Endodermal cell (in vitro differentiated cells): ENCODE measurements around the gene HSD17B7. TPM values are rescaled to one million over a fixed set of nuclear protein-coding genes. Genes with fewer than 3 reads are reported as not detected.

ENCODE experiments used
- DNase-seq: peaks from one replicate; pipeline ENCODE4 v3.0.0-alpha.2; 2017
- H3K27ac ChIP-seq: 2 replicates; pipeline ENCODE4 v1.5.1; 2013; ENCODE audit warnings: mild to moderate bottlenecking, low read depth, low read length, moderate library complexity
- H3K27me3 ChIP-seq: 2 replicates; pipeline ENCODE4 v1.6.1; 2013; ENCODE audit warnings: mild to moderate bottlenecking, low read length, moderate library complexity; ENCODE audit not compliant: insufficient read depth, control insufficient read depth, poor library complexity, severe bottlenecking
- H3K36me3 ChIP-seq: 2 replicates; pipeline ENCODE4 v1.7.0; 2013; ENCODE audit warnings: mild to moderate bottlenecking, low read length, moderate library complexity; ENCODE audit not compliant: control insufficient read depth, insufficient read depth
- H3K4me1 ChIP-seq: one replicate; pipeline ENCODE4 v1.7.0; 2013; ENCODE audit warnings: low read length; ENCODE audit not compliant: control insufficient read depth, insufficient read depth
- H3K4me3 ChIP-seq: 2 replicates; pipeline ENCODE4 v1.5.1; 2013; ENCODE audit warnings: mild to moderate bottlenecking, low read length, moderate library complexity
- H3K9ac ChIP-seq: 2 replicates; pipeline ENCODE4 v1.6.1; 2013; ENCODE audit warnings: mild to moderate bottlenecking, low read length, moderate library complexity; ENCODE audit not compliant: poor library complexity, severe bottlenecking; ENCODE audit errors: extremely low read depth
- H3K9me3 ChIP-seq: 2 replicates; pipeline ENCODE4 v1.6.1; 2013; ENCODE audit warnings: mild to moderate bottlenecking, low read length, moderate library complexity; ENCODE audit not compliant: control insufficient read depth
- H3K27ac Mint-ChIP-seq: 2 replicates; pipeline ENCODE4 v1.8.0; 2020; ENCODE audit warnings: mixed read lengths
- H3K27me3 Mint-ChIP-seq: 2 replicates; pipeline ENCODE4 v1.8.0; 2021; ENCODE audit warnings: mild to moderate bottlenecking, mixed read lengths; ENCODE audit not compliant: insufficient read depth
- H3K36me3 Mint-ChIP-seq: 2 replicates; pipeline ENCODE4 v1.8.0; 2020; ENCODE audit warnings: low read depth, mixed read lengths
- H3K4me1 Mint-ChIP-seq: 2 replicates; pipeline ENCODE4 v1.8.0; 2020; ENCODE audit warnings: mixed read lengths
- H3K4me3 Mint-ChIP-seq: 2 replicates; pipeline ENCODE4 v1.8.0; 2020; ENCODE audit warnings: mild to moderate bottlenecking, moderate library complexity, mixed read lengths
- H3K9me3 Mint-ChIP-seq: 2 replicates; pipeline ENCODE4 v1.8.0; 2020; ENCODE audit warnings: mild to moderate bottlenecking, mixed read lengths
- WGBS, 2 experiments: methylation state at CpG; one replicate each; pipeline versions ENCODE4 v1.1.5 to v1.1.7; 2013; ENCODE audit warnings: missing lambda C conversion rate in 2 of 2, mixed read lengths in 1 of 2; ENCODE audit not compliant: insufficient coverage in 1 of 2, insufficient read length in 1 of 2; 5-methylcytosine and 5-hydroxymethylcytosine counted together
- total RNA-seq, 2 donors: library from RNA; stranded (reverse); fragmentation: NEBNext Ultra II Directional in 1 of 2; extraction: Animal tissue kit (Norgen Biotek cat#: 25700) in 1 of 2; gene quantifications; 2 replicates in 1 of 2; 3 replicates in 1 of 2; pipeline ENCODE4 v1.2.1, GENCODE V29; 2021
- TF ChIP-seq, protein P1 (sequence below): fragments of 200-600 bp; sonication (generic); conservative IDR thresholded peaks from 2 replicates; pipeline ENCODE4 v1.5.0; 2021; ENCODE audit warnings: antibody characterized with exemption, mild to moderate bottlenecking

HSD17B7 gene
- total RNA-seq, 2 donors from 2014 or later, result 30.0 to 33.2 TPM

- H3K36me3 ChIP-seq, result no peaks in the 10 kb centered on the region
- H3K27me3 Mint-ChIP-seq, result no peaks in the 10 kb centered on the region
- 72 to 91% methylated on average over 2 to 4 of the region's 4 CpGs for WGBS, 2 experiments
- peaks cover 16% of the 10 kb centered on the region for H3K4me1 Mint-ChIP-seq
- H3K4me3 Mint-ChIP-seq, result no peak within 1 kb of the TSS
- no peak within 1 kb of the TSS for H3K27ac Mint-ChIP-seq
- no peak within 1 kb of the TSS for H3K4me3 ChIP-seq
- TF ChIP-seq, protein P1, sequence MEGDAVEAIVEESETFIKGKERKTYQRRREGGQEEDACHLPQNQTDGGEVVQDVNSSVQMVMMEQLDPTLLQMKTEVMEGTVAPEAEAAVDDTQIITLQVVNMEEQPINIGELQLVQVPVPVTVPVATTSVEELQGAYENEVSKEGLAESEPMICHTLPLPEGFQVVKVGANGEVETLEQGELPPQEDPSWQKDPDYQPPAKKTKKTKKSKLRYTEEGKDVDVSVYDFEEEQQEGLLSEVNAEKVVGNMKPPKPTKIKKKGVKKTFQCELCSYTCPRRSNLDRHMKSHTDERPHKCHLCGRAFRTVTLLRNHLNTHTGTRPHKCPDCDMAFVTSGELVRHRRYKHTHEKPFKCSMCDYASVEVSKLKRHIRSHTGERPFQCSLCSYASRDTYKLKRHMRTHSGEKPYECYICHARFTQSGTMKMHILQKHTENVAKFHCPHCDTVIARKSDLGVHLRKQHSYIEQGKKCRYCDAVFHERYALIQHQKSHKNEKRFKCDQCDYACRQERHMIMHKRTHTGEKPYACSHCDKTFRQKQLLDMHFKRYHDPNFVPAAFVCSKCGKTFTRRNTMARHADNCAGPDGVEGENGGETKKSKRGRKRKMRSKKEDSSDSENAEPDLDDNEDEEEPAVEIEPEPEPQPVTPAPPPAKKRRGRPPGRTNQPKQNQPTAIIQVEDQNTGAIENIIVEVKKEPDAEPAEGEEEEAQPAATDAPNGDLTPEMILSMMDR, result no peak
- no peaks in the 10 kb centered on the region for H3K27me3 ChIP-seq
- no peaks in the 10 kb centered on the region for H3K9me3 ChIP-seq
- H3K27ac ChIP-seq, result no peak within 1 kb of the TSS
- no peak within 1 kb of the TSS for H3K9ac ChIP-seq
- H3K9me3 Mint-ChIP-seq, result no peaks in the 10 kb centered on the region
- no peaks in the 10 kb centered on the region for H3K36me3 Mint-ChIP-seq
- H3K4me1 ChIP-seq, result no peaks in the 10 kb centered on the region
- no peak for DNase-seq
Observed at GRCh38 chr1:162861101-162861500, 70.6 kb downstream of the HSD17B7 start, which contains the start of gene CCDC190. TSS of gene CCDC190 (minus strand) at chr1:162861175. CDS start at chr1:162859646, 1,529 bp downstream.

DNA sequence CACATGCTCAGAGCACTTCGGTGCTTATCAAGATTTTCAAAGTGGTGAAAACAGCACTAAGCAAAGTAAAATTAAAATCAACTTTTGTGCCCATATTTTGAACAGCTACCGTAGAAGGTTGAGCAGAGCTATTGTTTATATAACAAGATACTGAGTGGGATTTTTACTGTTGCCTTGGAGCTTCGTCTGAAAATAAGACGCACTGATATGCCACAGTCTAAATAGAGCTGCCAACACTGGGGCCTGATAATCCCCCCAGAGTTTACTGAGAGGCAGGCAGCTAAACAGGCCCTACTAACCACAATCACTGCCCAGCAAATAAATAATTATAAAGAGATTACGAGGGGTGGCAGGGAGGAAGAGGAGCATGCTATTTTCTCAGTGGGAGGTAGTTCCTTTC lies 71.1 kb downstream of the HSD17B7 start:
- WGBS, 2 experiments, result 83 to 96% methylated on average over 4 to 5 of the region's 5 CpGs
- no peak for DNase-seq
- no peaks in the 10 kb centered on the region for H3K9me3 ChIP-seq
- H3K27ac ChIP-seq, result no peak overlapping the region
- no peaks in the 10 kb centered on the region for H3K36me3 ChIP-seq
- no peaks in the 10 kb centered on the region for H3K27me3 ChIP-seq
- H3K9me3 Mint-ChIP-seq, result no peaks in the 10 kb centered on the region
- H3K4me3 ChIP-seq, result no peak overlapping the region
- no peaks in the 10 kb centered on the region for H3K27me3 Mint-ChIP-seq
- TF ChIP-seq, protein P1, result no peak
- H3K36me3 Mint-ChIP-seq, result no peaks in the 10 kb centered on the region
- no peak overlapping the region for H3K9ac ChIP-seq
- H3K27ac Mint-ChIP-seq, result no peak overlapping the region
- H3K4me3 Mint-ChIP-seq, result no peak overlapping the region
- H3K4me1 Mint-ChIP-seq, result peaks cover 12% of the 10 kb centered on the region
- no peaks in the 10 kb centered on the region for H3K4me1 ChIP-seq

Other genes with a start within 250 kb of the HSD17B7 start
- 10 to 100 TPM; 36.4 to 39.4 TPM for gene UAP1, start 229.0 kb upstream of the HSD17B7 start, total RNA-seq
- gene DDR2, start 158.2 kb upstream of the HSD17B7 start, total RNA-seq, result under 1 TPM; 0.26 to 0.55 TPM
- not detected for gene CCDC190, start 70.5 kb downstream of the HSD17B7 start, total RNA-seq